Muscle layer of duodenum (tissue), 2 donors: Measurements from ENCODE around the gene MTCL1.
"Not testable (repeated sequence)": the region's sequence is repeated elsewhere in the genome, so short reads cannot be mapped to it uniquely, and the experiment has no call there.

Experiments used
- H3K27ac ChIP-seq: one replicate; pipeline ENCODE4 v1.7.0; 2013; ENCODE audit warnings: mild to moderate bottlenecking, low read length
- H3K27me3 ChIP-seq: one replicate; pipeline ENCODE4 v1.7.0; 2013; ENCODE audit warnings: low read depth, mild to moderate bottlenecking, control low read depth, low read length
- H3K36me3 ChIP-seq, 2 donors: one replicate each; pipeline ENCODE4 v1.7.0; 2013; ENCODE audit warnings: low read length in 2 of 2, control low read depth in 1 of 2, mild to moderate bottlenecking in 1 of 2; ENCODE audit not compliant: insufficient read depth in 2 of 2, control insufficient read depth in 1 of 2
- H3K4me1 ChIP-seq, 2 donors: one replicate each; pipeline ENCODE4 v1.7.0; 2013; ENCODE audit warnings: low read length in 2 of 2, mild to moderate bottlenecking in 2 of 2, control low read depth in 1 of 2, moderate library complexity in 1 of 2; ENCODE audit not compliant: insufficient read depth in 2 of 2, control insufficient read depth in 1 of 2
- H3K4me3 ChIP-seq, 2 donors: one replicate each; pipeline ENCODE4 v1.7.0; 2013; ENCODE audit warnings: low read length in 2 of 2, low read depth in 1 of 2, mild to moderate bottlenecking in 1 of 2
- H3K9me3 ChIP-seq, 2 donors: one replicate each; pipeline ENCODE4 v1.7.0; 2013; ENCODE audit warnings: low read length in 2 of 2, control low read depth in 1 of 2, mild to moderate bottlenecking in 1 of 2; ENCODE audit not compliant: control insufficient read depth in 1 of 2
- donor health status: healthy.

Gene MTCL1

GRCh38 chr18:8751692-8752091, 46.3 kb downstream of the MTCL1 start:
- peaks cover 0 to 14% of the 10 kb centered on the region in 2 donors for H3K4me1 ChIP-seq
- no peaks in the 10 kb centered on the region for H3K9me3 ChIP-seq
- no peak overlapping the region for H3K27ac ChIP-seq
- H3K4me3 ChIP-seq, result no peak overlapping the region
- peaks cover 0 to 4% of the 10 kb centered on the region in 2 donors for H3K36me3 ChIP-seq
- no peaks in the 10 kb centered on the region for H3K27me3 ChIP-seq

DNA sequence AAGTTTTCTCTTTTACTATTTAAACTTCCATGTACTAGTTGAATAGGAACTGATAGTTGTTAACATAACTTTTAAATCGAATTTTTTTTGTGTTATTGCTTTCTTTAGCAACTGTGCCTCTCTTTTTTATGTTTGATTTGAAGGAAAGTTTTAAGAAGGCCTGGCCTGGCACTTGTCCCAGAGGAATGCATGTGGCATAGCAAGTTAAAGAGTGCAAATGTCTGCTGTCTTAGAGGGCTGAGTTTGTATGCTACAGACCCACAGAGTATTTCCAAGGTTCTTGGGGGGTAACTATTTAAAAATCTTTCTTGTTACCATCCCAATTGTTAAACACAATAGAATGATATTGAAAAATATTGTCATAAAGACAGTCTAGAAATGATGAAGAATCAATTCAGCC, 47.0 kb downstream of the MTCL1 start:
- H3K36me3 ChIP-seq, result peaks cover 0 to 4% of the 10 kb centered on the region in 2 donors
- no peak overlapping the region for H3K4me3 ChIP-seq
- peaks cover 0 to 14% of the 10 kb centered on the region in 2 donors for H3K4me1 ChIP-seq
- H3K27me3 ChIP-seq, result no peaks in the 10 kb centered on the region
- H3K9me3 ChIP-seq, result no peaks in the 10 kb centered on the region
- no peak overlapping the region for H3K27ac ChIP-seq

- no peak overlapping the region for H3K27ac ChIP-seq
- H3K27me3 ChIP-seq, result no peaks in the 10 kb centered on the region
- H3K36me3 ChIP-seq, result peaks cover 0 to 4% of the 10 kb centered on the region in 2 donors
- H3K4me1 ChIP-seq, result peaks cover 0 to 12% of the 10 kb centered on the region in 2 donors
- H3K4me3 ChIP-seq, result no peak overlapping the region
- no peaks in the 10 kb centered on the region for H3K9me3 ChIP-seq
Observed at GRCh38 chr18:8754995-8755960, 49.9 kb downstream of the MTCL1 start.

DNA sequence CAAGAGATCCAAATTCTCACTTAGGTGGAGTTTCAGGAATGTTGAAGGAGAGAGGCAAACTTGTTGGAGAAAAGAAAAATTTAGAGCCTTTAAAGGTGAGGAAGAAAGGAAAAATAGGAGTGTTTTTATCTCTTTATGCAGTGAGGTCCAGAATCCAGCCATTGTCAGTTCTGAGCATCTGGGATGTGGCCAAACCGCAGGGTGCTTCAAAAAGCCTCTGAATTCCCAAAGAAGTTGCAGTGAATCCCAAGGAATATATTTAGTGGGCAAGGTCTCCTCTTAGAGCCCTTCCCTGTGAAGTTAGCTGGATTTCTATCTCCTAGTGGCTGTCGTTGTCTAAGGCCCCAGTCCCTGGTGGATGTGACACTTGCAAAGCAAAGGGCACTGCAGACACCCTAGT, 51.2 kb downstream of the MTCL1 start:
- Histone ChIP-seq H3K9me3 (no peaks in the 10 kb centered on the region), H3K4me1 (peaks cover 0 to 8% of the 10 kb centered on the region in 2 donors), H3K27ac (no peak overlapping the region), H3K36me3 (peaks cover 0 to 4% of the 10 kb centered on the region in 2 donors), H3K4me3 (no peak overlapping the region), H3K27me3 (no peaks in the 10 kb centered on the region)

- no peaks in the 10 kb centered on the region for H3K4me1 ChIP-seq
- H3K27me3 ChIP-seq, result no peaks in the 10 kb centered on the region
- peaks cover 0 to 4% of the 10 kb centered on the region in 2 donors for H3K36me3 ChIP-seq
- no peak overlapping the region for H3K27ac ChIP-seq
- H3K4me3 ChIP-seq, result no peak overlapping the region
- H3K9me3 ChIP-seq, result no peaks in the 10 kb centered on the region
Observed at GRCh38 chr18:8757396-8757997, 52.1 kb downstream of the MTCL1 start.

- H3K27me3 ChIP-seq, result no peaks in the 10 kb centered on the region
- no peak overlapping the region for H3K4me3 ChIP-seq
- no peaks in the 10 kb centered on the region for H3K4me1 ChIP-seq
- no peak overlapping the region for H3K27ac ChIP-seq
- peaks cover 0 to under 1% of the 10 kb centered on the region in 2 donors for H3K36me3 ChIP-seq
- H3K9me3 ChIP-seq, result no peaks in the 10 kb centered on the region
Observed at GRCh38 chr18:8758466-8758865, 53.1 kb downstream of the MTCL1 start.

- Histone ChIP-seq H3K27ac (no peak overlapping the region), H3K36me3 (no peaks in the 10 kb centered on the region), H3K4me3 (no peak overlapping the region), H3K9me3 (no peaks in the 10 kb centered on the region), H3K4me1 (peaks cover 0 to 4% of the 10 kb centered on the region in 2 donors), H3K27me3 (no peaks in the 10 kb centered on the region)
Observed at GRCh38 chr18:8760984-8761383, 55.6 kb downstream of the MTCL1 start.

DNA sequence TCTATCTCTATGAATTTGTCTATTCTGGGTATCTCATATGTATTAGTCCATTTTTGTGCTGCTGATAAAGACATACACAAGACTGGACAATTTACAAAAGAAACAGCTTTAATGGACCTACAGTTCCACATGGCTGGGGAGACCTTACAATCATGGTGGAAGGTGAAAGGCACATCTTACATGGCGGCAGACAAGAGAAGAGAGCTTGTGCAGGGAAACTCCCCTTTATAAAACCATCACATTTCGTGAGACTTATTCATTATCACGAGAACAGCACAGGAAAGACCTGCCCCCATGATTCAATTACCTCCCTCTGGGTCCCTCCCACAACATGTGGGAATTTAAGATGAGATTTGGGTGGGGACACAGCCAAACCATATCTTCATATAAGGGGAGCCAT, 56.2 kb downstream of the MTCL1 start:
- not testable (repeated sequence) for H3K4me1 ChIP-seq, H3K27me3 ChIP-seq, H3K27ac ChIP-seq

DNA sequence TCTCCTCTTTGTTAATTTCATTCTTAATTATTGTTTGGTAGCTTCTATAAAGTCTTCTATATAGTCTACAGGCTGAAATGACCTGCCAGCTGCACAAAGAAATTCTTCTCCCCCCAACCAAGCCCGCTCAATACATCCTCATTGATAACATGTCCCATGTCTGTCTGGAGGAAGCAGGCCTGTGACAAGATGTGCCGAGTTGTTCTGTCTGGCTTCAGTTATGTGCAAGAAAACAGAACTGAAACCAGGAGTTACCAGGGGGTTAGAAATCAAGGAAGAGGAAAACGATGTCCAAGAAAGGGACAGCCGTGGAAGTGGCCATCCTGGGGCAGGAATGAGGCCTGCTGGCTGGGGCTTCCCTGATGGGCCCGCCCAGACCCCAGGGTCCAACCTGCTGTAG, 57.6 kb downstream of the MTCL1 start:
- H3K27ac ChIP-seq, result no peak overlapping the region

More for the DNA sequence above, 56.2 kb downstream of the MTCL1 start:
- H3K4me3 ChIP-seq, H3K9me3 ChIP-seq, H3K36me3 ChIP-seq: not testable (repeated sequence)

DNA sequence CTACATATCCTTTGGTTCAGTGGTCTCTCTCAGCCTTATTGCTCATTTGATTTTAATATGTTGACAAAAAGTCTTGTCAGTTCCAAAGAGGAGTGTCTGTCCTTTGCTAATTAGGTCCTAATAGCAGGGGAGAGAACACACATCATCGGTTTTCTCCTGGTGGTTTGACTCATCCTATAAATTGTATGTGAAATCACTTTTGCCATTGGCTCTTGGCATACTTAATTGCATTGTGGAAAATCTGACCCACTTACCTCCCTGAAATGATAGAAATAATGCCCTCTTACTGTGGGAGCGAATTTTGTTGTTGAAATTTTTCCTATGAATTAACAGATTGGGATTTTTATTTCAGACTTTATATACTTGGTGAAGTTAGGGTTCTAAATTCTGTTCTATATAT, 58.3 kb downstream of the MTCL1 start:
- no peaks in the 10 kb centered on the region for H3K9me3 ChIP-seq
- H3K4me1 ChIP-seq, result peaks cover 0 to 4% of the 10 kb centered on the region in 2 donors

More for the DNA sequence above, 57.6 kb downstream of the MTCL1 start:
- Histone ChIP-seq H3K4me3 (no peak overlapping the region), H3K27me3 (no peaks in the 10 kb centered on the region), H3K4me1 (peaks cover 0 to 4% of the 10 kb centered on the region in 2 donors), H3K9me3 (no peaks in the 10 kb centered on the region), H3K36me3 (no peaks in the 10 kb centered on the region)

DNA sequence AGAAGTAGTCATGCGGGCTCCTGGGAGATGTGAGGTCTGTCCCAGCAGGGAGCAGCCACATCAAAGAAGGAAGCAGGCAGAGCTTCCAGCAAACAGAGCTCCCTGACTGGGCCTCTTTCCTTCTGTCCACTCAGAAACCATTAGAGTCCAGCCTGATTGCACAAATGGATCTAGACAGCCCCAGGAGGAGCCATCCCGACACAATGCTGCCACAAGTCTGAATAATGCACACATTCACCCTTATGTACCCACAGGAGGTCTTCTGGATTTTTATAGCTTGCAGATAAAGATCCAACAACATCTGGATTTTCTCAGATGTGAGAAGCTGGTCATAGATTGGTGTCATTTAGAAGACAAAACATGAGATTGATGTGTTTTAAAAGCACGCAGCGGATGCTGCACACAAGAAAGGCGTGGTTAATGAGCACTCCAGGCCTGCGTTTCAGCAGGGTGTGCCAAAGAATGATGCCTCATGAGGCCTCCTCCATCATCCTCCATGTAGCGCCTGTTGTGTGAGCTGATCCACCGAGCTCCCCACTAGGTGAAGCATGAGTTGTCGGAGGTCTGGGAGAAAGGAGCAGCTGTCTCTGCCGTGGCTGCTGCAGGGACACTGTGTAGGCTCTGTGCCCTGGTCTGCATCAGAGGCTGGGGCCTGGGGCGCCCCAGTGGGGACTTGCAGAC, 60.6 kb downstream of the MTCL1 start:
- H3K4me3 ChIP-seq, result no peak overlapping the region
- no peaks in the 10 kb centered on the region for H3K9me3 ChIP-seq
- no peaks in the 10 kb centered on the region for H3K27me3 ChIP-seq
- no peaks in the 10 kb centered on the region for H3K36me3 ChIP-seq
- peaks cover 0 to 4% of the 10 kb centered on the region in 2 donors for H3K4me1 ChIP-seq
- no peak overlapping the region for H3K27ac ChIP-seq

More for the DNA sequence above, 58.3 kb downstream of the MTCL1 start:
- no peaks in the 10 kb centered on the region for H3K36me3 ChIP-seq
- no peaks in the 10 kb centered on the region for H3K27me3 ChIP-seq
- H3K4me3 ChIP-seq, result no peak overlapping the region
- H3K27ac ChIP-seq, result no peak overlapping the region
